Measurements from ENCODE around the gene UBE2E1.
A peak's percentile ranks its signal among the peaks of the same experiment; 100 is the strongest.

UBE2E1 gene

GRCh38 chr3:23805633-23806533 lies at the start of gene UBE2E1:
Gene UBE2E1 (plus strand): TSS chr3:23805955. CDS start chr3:23807270, 1,315 bp downstream.
- DNase-seq (ENCODE audit: low read depth in 2 of 2): peak; percentile 37 to 43

- no peak for DNase-seq (ENCODE audit: low read depth in 2 of 2)
These were observed 49.4 kb upstream of the UBE2E1 start for GRCh38 chr3:23756206-23756840.

GRCh38 chr3:23758253-23758838 lies 47.4 kb upstream of the UBE2E1 start:
- no peak for DNase-seq (ENCODE audit: low read depth in 2 of 2)

GRCh38 chr3:23760325-23760724 lies 45.4 kb upstream of the UBE2E1 start:
- DNase-seq (ENCODE audit: low read depth in 2 of 2): no peak

- DNase-seq (ENCODE audit: low read depth in 2 of 2): no peak
These were observed 44.8 kb upstream of the UBE2E1 start for GRCh38 chr3:23760871-23761373.

- no peak for DNase-seq (ENCODE audit: low read depth in 2 of 2)
These were observed 44.3 kb upstream of the UBE2E1 start for GRCh38 chr3:23761440-23761896.

- no peak for DNase-seq (ENCODE audit: low read depth in 2 of 2)
These were observed 43.5 kb upstream of the UBE2E1 start for GRCh38 chr3:23762214-23762613.

- DNase-seq (ENCODE audit: low read depth in 2 of 2): no peak
These were observed 42.8 kb upstream of the UBE2E1 start for GRCh38 chr3:23762759-23763477.

- DNase-seq (ENCODE audit: low read depth in 2 of 2): no peak
These were observed 41.3 kb upstream of the UBE2E1 start for GRCh38 chr3:23764407-23764806.

- no peak for DNase-seq (ENCODE audit: low read depth in 2 of 2)
These were observed 38.2 kb upstream of the UBE2E1 start for GRCh38 chr3:23767546-23767945.

- DNase-seq (ENCODE audit: low read depth in 2 of 2): no peak
These were observed 30.4 kb upstream of the UBE2E1 start for GRCh38 chr3:23775254-23775909.

- no peak for DNase-seq (ENCODE audit: low read depth in 2 of 2)
These were observed 29.3 kb upstream of the UBE2E1 start for GRCh38 chr3:23776352-23776891.

- DNase-seq (ENCODE audit: low read depth in 2 of 2): no peak
These were observed 27.3 kb upstream of the UBE2E1 start for GRCh38 chr3:23778446-23778845.

- DNase-seq (ENCODE audit: low read depth in 2 of 2): no peak
These were observed 25.9 kb upstream of the UBE2E1 start for GRCh38 chr3:23779841-23780240.

GRCh38 chr3:23781051-23781450 lies 24.7 kb upstream of the UBE2E1 start:
- DNase-seq (ENCODE audit: low read depth in 2 of 2): no peak

GRCh38 chr3:23781871-23782270 lies 23.9 kb upstream of the UBE2E1 start:
- no peak for DNase-seq (ENCODE audit: low read depth in 2 of 2)

- DNase-seq (ENCODE audit: low read depth in 2 of 2): no peak
These were observed 20.6 kb upstream of the UBE2E1 start for GRCh38 chr3:23785097-23785645.

- DNase-seq (ENCODE audit: low read depth in 2 of 2): no peak
These were observed 19.9 kb upstream of the UBE2E1 start for GRCh38 chr3:23785882-23786281.

GRCh38 chr3:23791678-23792077 lies 14.1 kb upstream of the UBE2E1 start:
- DNase-seq (ENCODE audit: low read depth in 2 of 2): no peak

GRCh38 chr3:23793528-23794134 lies 12.1 kb upstream of the UBE2E1 start:
- DNase-seq (ENCODE audit: low read depth in 2 of 2): no peak
